Activated CD4-positive, alpha-beta memory T cell treated with anti-CD3 and anti-CD28 coated beads for 36 hours (primary cell): ENCODE results near the gene NMT2. TPM values are rescaled to one million over a fixed set of nuclear protein-coding genes. Genes with fewer than 3 reads are reported as not detected.

Experiments used
- CTCF ChIA-PET: fragments of 350-600 bp; sonication (Branson Sonifier 250); formaldehyde crosslinking; loops from one replicate; lab custom pipeline; 2021; ENCODE audit warnings: antibody characterized with exemption, inconsistent platforms; lab: Charles Lee
- POLR2A ChIA-PET: fragments of 350-600 bp; sonication (Branson Sonifier 250); formaldehyde crosslinking; loops from one replicate; lab custom pipeline; 2021; ENCODE audit warnings: antibody characterized with exemption; lab: Charles Lee
- DNase-seq: peaks from one replicate; pipeline ENCODE4 v3.0.0-alpha.2; 2020
- H3K27ac Mint-ChIP-seq: one replicate; pipeline ENCODE4 v1.8.0; 2021; ENCODE audit warnings: mixed read lengths
- H3K27me3 Mint-ChIP-seq: one replicate; pipeline ENCODE4 v1.8.0; 2021; ENCODE audit warnings: mixed read lengths
- H3K36me3 Mint-ChIP-seq: one replicate; pipeline ENCODE4 v1.8.0; 2021; ENCODE audit warnings: mixed read lengths
- H3K4me1 Mint-ChIP-seq: one replicate; pipeline ENCODE4 v1.8.0; 2021; ENCODE audit warnings: low read depth, mixed read lengths
- H3K4me3 Mint-ChIP-seq: one replicate; pipeline ENCODE4 v1.8.0; 2021; ENCODE audit warnings: mild to moderate bottlenecking, mixed read lengths
- H3K9me3 Mint-ChIP-seq: one replicate; pipeline ENCODE4 v1.8.0; 2021; ENCODE audit warnings: mixed read lengths
- intact Hi-C: fragments of 100-400 bp; cut with micrococcal nuclease; formaldehyde crosslinking; loops from one replicate; pipeline ENCODE4 v1.15.1; 2023
- total RNA-seq, 2 experiments: library from RNA; stranded (reverse); gene quantifications; one replicate each; pipeline ENCODE4 v1.2.3, GENCODE V29; 2021

The NMT2 gene
- total RNA-seq, 2 experiments from 2014 or later, result 21.8 to 22.1 TPM

DNA sequence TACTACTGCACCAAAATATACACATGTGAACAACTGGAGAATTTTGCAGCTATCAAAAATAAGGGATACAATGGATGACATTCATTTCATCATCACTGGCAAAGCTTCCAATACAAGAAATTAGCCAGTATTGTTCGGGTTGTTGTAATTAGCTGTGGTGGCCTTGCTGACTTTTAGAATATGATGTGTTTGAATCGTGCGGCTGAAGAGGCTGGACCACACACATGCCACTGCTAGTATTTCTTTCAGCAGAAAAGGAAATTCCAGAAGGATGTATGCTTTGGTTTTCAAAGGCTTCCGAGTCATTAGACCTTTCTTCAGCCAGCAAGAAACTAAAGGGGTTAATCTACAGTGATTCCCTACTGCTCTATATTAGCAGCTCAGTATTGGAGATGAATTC is 54.7 kb downstream of the NMT2 start:
- no peak overlapping the region for H3K27ac Mint-ChIP-seq
- no peaks in the 10 kb centered on the region for H3K9me3 Mint-ChIP-seq
- intact Hi-C loops, result no loop called here
- H3K27me3 Mint-ChIP-seq, result no peaks in the 10 kb centered on the region
- H3K36me3 Mint-ChIP-seq, result peaks cover 24% of the 10 kb centered on the region
- POLR2A ChIA-PET, result no interaction called here
- DNase-seq, result no peak
- CTCF ChIA-PET, result interaction anchor here (0.8 to 1.4 kb wide), 4 partner anchors 8 to 67 kb away, joined by 3 to 7 read pairs (median 3); partner anchors contain the start of gene RPP38
- peaks cover 6% of the 10 kb centered on the region for H3K4me1 Mint-ChIP-seq
- H3K4me3 Mint-ChIP-seq, result no peak overlapping the region

DNA sequence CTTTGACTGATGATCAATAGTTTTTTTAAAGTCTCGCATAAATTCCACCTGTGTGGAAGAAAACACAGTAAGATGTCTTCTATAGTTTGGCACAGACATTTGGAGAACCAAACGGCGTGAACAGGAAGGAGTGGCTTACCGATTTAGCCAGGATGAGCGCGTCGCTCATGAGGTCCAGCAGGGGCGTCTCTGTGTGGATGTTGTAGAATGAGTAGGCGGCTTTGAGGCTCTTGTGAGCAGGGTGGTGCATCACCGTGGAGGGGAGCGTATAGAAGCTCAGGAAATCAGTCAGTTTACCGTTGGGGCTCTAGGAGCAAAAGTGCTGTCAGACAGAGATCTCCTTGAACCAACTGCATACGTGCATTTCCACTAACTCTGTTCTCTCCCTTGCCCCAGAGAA is 55.8 kb downstream of the NMT2 start:
- Mint-ChIP-seq H3K4me1 (peaks cover 6% of the 10 kb centered on the region), H3K4me3 (no peak overlapping the region), H3K27ac (peak overlapping the region; percentile 28), H3K36me3 (peaks cover 26% of the 10 kb centered on the region), H3K27me3 (no peaks in the 10 kb centered on the region), H3K9me3 (no peaks in the 10 kb centered on the region)
- peak; percentile 30 for DNase-seq
- POLR2A ChIA-PET, result no interaction called here
- intact Hi-C loops, result no loop called here
- CTCF ChIA-PET, result no interaction called here

DNA sequence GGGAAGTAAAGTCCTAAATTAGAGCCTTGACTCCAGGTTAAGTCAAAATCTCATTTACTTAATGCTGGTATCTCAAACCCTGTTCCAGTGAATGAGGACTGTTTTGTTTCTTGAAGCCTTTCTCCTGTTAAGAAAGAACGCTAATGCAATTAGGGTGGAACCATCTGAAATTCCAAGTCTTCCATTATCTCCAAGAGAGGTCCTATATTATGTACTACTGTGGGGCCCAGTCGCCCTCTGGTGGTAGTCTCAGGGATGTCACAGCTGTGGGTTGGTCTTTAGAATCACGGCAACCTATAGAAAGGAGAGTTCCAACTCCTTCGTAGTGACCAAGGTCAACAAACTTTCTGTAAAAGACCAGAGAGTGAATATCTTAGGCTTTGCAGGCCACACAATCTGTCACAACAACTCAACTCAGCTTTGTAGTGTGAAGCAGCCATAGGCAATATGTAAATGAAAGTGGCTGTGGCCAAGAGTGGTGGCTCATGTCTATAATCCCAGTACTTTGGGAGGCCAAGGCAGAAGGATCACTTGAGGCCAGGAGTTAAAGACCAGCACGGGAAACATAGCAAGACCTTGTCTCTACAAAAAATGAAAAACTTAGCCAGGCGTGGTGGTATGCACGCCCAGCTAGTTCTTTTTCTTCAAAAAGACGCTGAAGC is 62.0 kb downstream of the NMT2 start:
- CTCF ChIA-PET, result interaction anchor here (0.9 to 2.8 kb wide), 21 partner anchors 9 to 563 kb away, joined by 3 to 23 read pairs (median 4); partner anchors contain the start of genes FAM171A1, NMT2 and RPP38
- H3K36me3 Mint-ChIP-seq, result peaks cover 38% of the 10 kb centered on the region
- no peaks in the 10 kb centered on the region for H3K27me3 Mint-ChIP-seq
- peak overlapping the region; percentile 51 for H3K27ac Mint-ChIP-seq
- no peaks in the 10 kb centered on the region for H3K9me3 Mint-ChIP-seq
- peaks cover 10% of the 10 kb centered on the region for H3K4me1 Mint-ChIP-seq
- POLR2A ChIA-PET, result no interaction called here
- intact Hi-C loops, result loop anchor here (1.0 kb wide), 1 partner anchor 115 kb away; no protein-coding TSS in a partner anchor
- no peak overlapping the region for H3K4me3 Mint-ChIP-seq
- DNase-seq, result peak; percentile 79

DNA sequence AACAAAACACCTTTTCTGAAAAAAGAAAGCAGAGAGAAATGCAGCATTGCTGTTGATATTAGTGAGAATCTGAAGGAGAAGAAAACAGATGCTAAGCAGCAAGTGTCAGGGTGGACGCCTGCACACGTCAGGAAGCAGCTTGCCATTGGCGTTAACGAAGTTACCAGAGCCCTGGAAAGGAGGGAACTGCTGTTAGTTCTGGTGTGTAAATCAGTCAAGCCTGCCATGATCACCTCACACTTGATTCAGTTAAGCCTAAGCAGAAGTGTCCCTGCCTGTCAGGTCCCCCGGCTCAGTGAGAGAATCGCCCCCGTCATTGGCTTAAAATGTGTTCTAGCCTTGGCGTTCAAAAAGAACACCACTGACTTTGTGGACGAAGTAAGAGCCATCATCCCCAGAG is 65.0 kb downstream of the NMT2 start:
- ChIA-PET CTCF (interaction anchor here (1.6 kb wide), 1 partner anchor 20 kb away, joined by 4 read pairs; no protein-coding TSS in a partner anchor), POLR2A (no interaction called here)
- H3K4me3 Mint-ChIP-seq, result no peak overlapping the region
- intact Hi-C loops, result no loop called here
- H3K27ac Mint-ChIP-seq, result peak overlapping the region; percentile 23
- no peaks in the 10 kb centered on the region for H3K9me3 Mint-ChIP-seq
- H3K27me3 Mint-ChIP-seq, result no peaks in the 10 kb centered on the region
- DNase-seq, result no peak
- H3K36me3 Mint-ChIP-seq, result peaks cover 40% of the 10 kb centered on the region
- H3K4me1 Mint-ChIP-seq, result peaks cover 29% of the 10 kb centered on the region

- CTCF ChIA-PET, result interaction anchor here (0.9 kb wide), 2 partner anchors 22 to 128 kb away, joined by 5 read pairs; no protein-coding TSS in a partner anchor
- peaks cover 29% of the 10 kb centered on the region for H3K4me1 Mint-ChIP-seq
- DNase-seq, result no peak
- intact Hi-C loops, result loop anchor here (10.0 kb wide), 1 partner anchor 595 kb away; no protein-coding TSS in a partner anchor
- peaks cover 32% of the 10 kb centered on the region for H3K36me3 Mint-ChIP-seq
- no peaks in the 10 kb centered on the region for H3K9me3 Mint-ChIP-seq
- H3K27me3 Mint-ChIP-seq, result no peaks in the 10 kb centered on the region
- no peak overlapping the region for H3K4me3 Mint-ChIP-seq
- no peak overlapping the region for H3K27ac Mint-ChIP-seq
- POLR2A ChIA-PET, result no interaction called here
Measured at GRCh38 chr10:15099886-15100285, 68.6 kb downstream of the NMT2 start.

- peak within 1 kb of the TSS; percentile 94 for H3K27ac Mint-ChIP-seq
- peak within 1 kb of the TSS; percentile 94 for H3K4me3 Mint-ChIP-seq
- H3K9me3 Mint-ChIP-seq, result no peaks in the 10 kb centered on the region
- POLR2A ChIA-PET, result interaction anchor here (0.6 to 1.3 kb wide), 3 partner anchors 11 to 30 kb away, joined by 4 to 10 read pairs (median 5); no protein-coding TSS in a partner anchor
- intact Hi-C loops, result loop anchor here (1.0 to 10.0 kb wide), 7 partner anchors 26 to 592 kb away; partner anchors contain the start of genes DCLRE1C, MEIG1 and SUV39H2
- H3K27me3 Mint-ChIP-seq, result no peaks in the 10 kb centered on the region
- CTCF ChIA-PET, result interaction anchor here (0.9 to 1.0 kb wide), 2 partner anchors 9 to 17 kb away, joined by 3 read pairs; no protein-coding TSS in a partner anchor
- H3K4me1 Mint-ChIP-seq, result peaks cover 29% of the 10 kb centered on the region
- H3K36me3 Mint-ChIP-seq, result peaks cover 18% of the 10 kb centered on the region
- peak; percentile 97 for DNase-seq
Measured at GRCh38 chr10:15097011-15097812, 71.3 kb downstream of the NMT2 start, which contains the start of gene RPP38. TSS of gene RPP38 (plus strand) at chr10:15097355. CDS start at chr10:15103315, 5,960 bp downstream.

- POLR2A ChIA-PET, result no interaction called here
- CTCF ChIA-PET, result no interaction called here
- intact Hi-C loops, result loop anchor here (1.0 to 10.0 kb wide), 7 partner anchors 27 to 592 kb away; partner anchors contain the start of genes DCLRE1C, MEIG1 and SUV39H2
Measured at GRCh38 chr10:15096661-15097010, 71.9 kb downstream of the NMT2 start.

GRCh38 chr10:15092855-15093408 is 75.6 kb downstream of the NMT2 start:
- ChIA-PET POLR2A (no interaction called here), CTCF (interaction anchor here (0.6 kb wide), 1 partner anchor 132 kb away, joined by 3 read pairs; no protein-coding TSS in a partner anchor)
- Mint-ChIP-seq H3K9me3 (no peaks in the 10 kb centered on the region), H3K27me3 (no peaks in the 10 kb centered on the region), H3K27ac (no peak overlapping the region), H3K4me1 (peaks cover 7% of the 10 kb centered on the region), H3K36me3 (peaks cover 5% of the 10 kb centered on the region), H3K4me3 (no peak overlapping the region)
- DNase-seq, result no peak
- intact Hi-C loops, result loop anchor here (10.0 kb wide), 1 partner anchor 588 kb away; no protein-coding TSS in a partner anchor

More at GRCh38 chr10:15096661-15097010, 71.9 kb downstream of the NMT2 start:
- Mint-ChIP-seq H3K4me3 (peak overlapping the region; percentile 94), H3K36me3 (peaks cover 14% of the 10 kb centered on the region), H3K9me3 (no peaks in the 10 kb centered on the region), H3K27me3 (no peaks in the 10 kb centered on the region), H3K27ac (no peak overlapping the region), H3K4me1 (peaks cover 26% of the 10 kb centered on the region)
- DNase-seq, result no peak

DNA sequence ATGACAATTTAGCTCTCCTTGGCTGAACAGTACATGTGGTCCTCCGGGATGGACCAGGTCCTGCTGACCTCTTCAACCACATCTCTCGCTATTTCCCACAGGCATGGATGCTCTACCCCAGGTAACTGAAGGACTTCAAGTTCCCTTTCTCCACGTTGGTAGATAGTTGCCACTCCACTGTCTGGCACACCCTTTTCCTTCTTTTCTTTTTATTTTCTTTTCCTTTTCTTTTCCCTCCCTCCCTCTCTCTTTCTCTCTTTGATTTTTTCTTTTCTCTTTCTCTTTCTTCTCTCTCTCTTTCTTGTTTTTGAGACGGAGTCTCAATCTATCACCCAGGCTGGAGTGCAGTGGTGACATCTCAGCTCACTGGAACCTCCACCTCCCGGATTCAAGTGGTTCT is 77.1 kb downstream of the NMT2 start:
- POLR2A ChIA-PET, result no interaction called here

DNA sequence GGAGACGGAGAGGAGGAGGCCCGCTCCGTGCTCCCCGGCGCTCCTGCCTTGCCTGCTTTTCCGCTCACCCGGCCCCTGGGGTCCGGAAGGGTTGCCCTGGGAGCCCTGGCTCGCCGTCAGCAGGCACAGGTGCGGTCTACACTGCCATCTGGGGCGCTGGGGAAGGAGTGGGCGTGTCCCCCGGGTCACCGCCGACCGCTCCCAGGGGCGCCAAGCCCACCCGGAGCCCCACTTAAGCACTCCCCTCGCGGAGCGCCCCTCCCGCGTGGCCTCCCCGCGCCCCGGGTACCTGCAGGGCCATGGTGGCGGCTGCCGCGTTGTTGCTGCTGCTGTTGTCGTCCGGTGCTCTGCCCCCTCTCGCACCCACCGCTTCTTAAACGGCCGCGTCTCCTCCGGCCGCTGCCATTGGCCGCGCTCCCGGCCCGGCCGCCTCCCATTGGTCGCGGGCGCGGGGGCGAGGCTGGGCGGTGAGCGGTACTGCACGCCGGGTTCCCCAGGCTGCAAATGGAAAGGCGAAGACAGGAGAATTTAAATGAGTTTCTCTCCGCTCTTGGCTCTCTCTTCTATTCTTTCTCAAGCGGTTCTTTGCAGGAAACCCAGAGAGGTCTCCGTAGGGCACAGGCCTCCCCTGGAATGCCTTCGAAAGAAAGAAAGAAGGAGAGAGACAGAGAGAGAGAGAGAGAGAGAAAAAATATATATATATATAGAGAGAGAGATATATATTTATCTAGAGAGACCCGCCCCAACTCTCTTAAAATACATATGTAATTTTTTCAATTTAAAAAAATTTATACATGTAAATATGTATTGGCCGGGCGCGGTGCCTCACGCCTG is 79.8 kb downstream of the NMT2 start, which contains the start of gene ACBD7:
Gene ACBD7, minus strand, starts transcription at position 349 of the 834 bp plus-strand sequence. Its CDS starts 48 bp downstream, at position 301.
- Mint-ChIP-seq H3K27ac (no peak within 1 kb of the TSS), H3K9me3 (no peaks in the 10 kb centered on the region), H3K36me3 (no peaks in the 10 kb centered on the region), H3K27me3 (no peaks in the 10 kb centered on the region), H3K4me3 (peak within 1 kb of the TSS; percentile 70), H3K4me1 (no peaks in the 10 kb centered on the region)
- intact Hi-C loops, result no loop called here
- CTCF ChIA-PET, result no interaction called here
- POLR2A ChIA-PET, result no interaction called here
- DNase-seq, result peak; percentile 87

More for the DNA sequence above, 77.1 kb downstream of the NMT2 start:
- H3K9me3 Mint-ChIP-seq, result no peaks in the 10 kb centered on the region
- intact Hi-C loops, result loop anchor here (10.0 kb wide), 1 partner anchor 587 kb away; no protein-coding TSS in a partner anchor
- CTCF ChIA-PET, result no interaction called here
- DNase-seq, result no peak
- H3K27me3 Mint-ChIP-seq, result no peaks in the 10 kb centered on the region
- no peak overlapping the region for H3K4me3 Mint-ChIP-seq
- H3K36me3 Mint-ChIP-seq, result no peaks in the 10 kb centered on the region
- no peak overlapping the region for H3K27ac Mint-ChIP-seq
- H3K4me1 Mint-ChIP-seq, result peaks cover 3% of the 10 kb centered on the region

GRCh38 chr10:15084502-15084922 is 84.0 kb downstream of the NMT2 start:
- no peak overlapping the region for H3K27ac Mint-ChIP-seq
- peak overlapping the region; percentile 3 for H3K4me3 Mint-ChIP-seq
- no peaks in the 10 kb centered on the region for H3K4me1 Mint-ChIP-seq
- DNase-seq, result no peak
- H3K27me3 Mint-ChIP-seq, result no peaks in the 10 kb centered on the region
- ChIA-PET POLR2A (no interaction called here), CTCF (no interaction called here)
- no peaks in the 10 kb centered on the region for H3K9me3 Mint-ChIP-seq
- H3K36me3 Mint-ChIP-seq, result no peaks in the 10 kb centered on the region
- intact Hi-C loops, result no loop called here
